RWPE2 (cell line): Measurements from ENCODE around the gene FBLN2.

ENCODE experiments used
- ATAC-seq: fragments of 200-7000 bp; cut with Tn5 transposase; 3 replicates; pipeline ENCODE4 v1.9.1; 2021; ENCODE audit warnings: low read depth
- DNase-seq: peaks from one replicate; pipeline ENCODE4 v3.0.0-alpha.2; 2020; ENCODE audit warnings: low spot score
- H3K27ac ChIP-seq: fragments of 450-650 bp; 2 replicates; pipeline ENCODE4 v1.5.1; 2017; ENCODE audit warnings: mild to moderate bottlenecking; ENCODE audit not compliant: poor library complexity, severe bottlenecking
- H3K27me3 ChIP-seq: fragments of 250-450 bp; sonication (Bioruptor Pico); 2 replicates; pipeline ENCODE4 v1.5.1; 2021; ENCODE audit warnings: mild to moderate bottlenecking, moderate library complexity; ENCODE audit not compliant: insufficient read depth, poor library complexity, severe bottlenecking
- H3K36me3 ChIP-seq: fragments of 250-450 bp; sonication (Bioruptor Pico); 2 replicates; pipeline ENCODE4 v1.5.1; 2020; ENCODE audit warnings: low read depth, mild to moderate bottlenecking, moderate library complexity
- H3K4me1 ChIP-seq: fragments of 250-450 bp; sonication (Bioruptor Pico); 2 replicates; pipeline ENCODE4 v1.5.1; 2021; ENCODE audit warnings: mild to moderate bottlenecking, moderate library complexity; ENCODE audit not compliant: insufficient read depth, poor library complexity, severe bottlenecking
- H3K4me3 ChIP-seq: fragments of 250-450 bp; sonication (Bioruptor Pico); 2 replicates; pipeline ENCODE4 v1.5.1; 2021; ENCODE audit warnings: mild to moderate bottlenecking, moderate library complexity; ENCODE audit not compliant: severe bottlenecking
- H3K9me3 ChIP-seq: fragments of 250-450 bp; sonication (Bioruptor Pico); 2 replicates; pipeline ENCODE4 v1.5.1; 2021; ENCODE audit warnings: mild to moderate bottlenecking, moderate library complexity; ENCODE audit not compliant: severe bottlenecking
- CTCF ChIP-seq: fragments of 450-650 bp; IDR thresholded peaks from one replicate; pipeline ENCODE4 v1.5.1; 2017; ENCODE audit warnings: mild to moderate bottlenecking, moderate library complexity; ENCODE audit not compliant: poor library complexity, severe bottlenecking

Gene FBLN2

GRCh38 chr3:13648060-13649001 lies 99.4 kb downstream of the FBLN2 start:
- H3K4me3 ChIP-seq, result no peak overlapping the region
- H3K4me1 ChIP-seq, result peaks cover 6% of the 10 kb centered on the region
- ATAC-seq (peak; percentile 80), DNase-seq (no peak)
- no peaks in the 10 kb centered on the region for H3K36me3 ChIP-seq
- no peaks in the 10 kb centered on the region for H3K27me3 ChIP-seq
- no peak overlapping the region for H3K27ac ChIP-seq
- TF ChIP-seq CTCF, result peak; percentile 97
- no peaks in the 10 kb centered on the region for H3K9me3 ChIP-seq

- Histone ChIP-seq H3K4me3 (no peak overlapping the region), H3K36me3 (no peaks in the 10 kb centered on the region), H3K27ac (no peak overlapping the region), H3K9me3 (no peaks in the 10 kb centered on the region), H3K27me3 (no peaks in the 10 kb centered on the region), H3K4me1 (peaks cover 6% of the 10 kb centered on the region)
- ATAC-seq, result peak; percentile 47
- TF ChIP-seq CTCF, result peak; percentile 98
- DNase-seq, result no peak
Observed at GRCh38 chr3:13650210-13651056, 101.5 kb downstream of the FBLN2 start.

GRCh38 chr3:13651057-13651400 lies 102.1 kb downstream of the FBLN2 start:
- H3K4me1 ChIP-seq, result peaks cover 6% of the 10 kb centered on the region

GRCh38 chr3:13651775-13652428 lies 103.0 kb downstream of the FBLN2 start:
- Histone ChIP-seq H3K27me3 (no peaks in the 10 kb centered on the region), H3K36me3 (no peaks in the 10 kb centered on the region), H3K27ac (no peak overlapping the region), H3K9me3 (no peaks in the 10 kb centered on the region), H3K4me1 (peaks cover 6% of the 10 kb centered on the region), H3K4me3 (no peak overlapping the region)
- ATAC-seq (no peak), DNase-seq (no peak)
- TF ChIP-seq CTCF, result no peak

More at GRCh38 chr3:13651057-13651400, 102.1 kb downstream of the FBLN2 start:
- Histone ChIP-seq H3K9me3 (no peaks in the 10 kb centered on the region), H3K4me3 (no peak overlapping the region), H3K27ac (no peak overlapping the region), H3K27me3 (no peaks in the 10 kb centered on the region), H3K36me3 (no peaks in the 10 kb centered on the region)
- no peak for TF ChIP-seq CTCF
- DNase-seq (no peak), ATAC-seq (no peak)
